Coronary artery (tissue), 2 donors: ENCODE results near the gene COBL.

ENCODE experiments used
- DNase-seq: peaks from one replicate; pipeline ENCODE4 v3.0.0-alpha.2; 2017; ENCODE audit warnings: low spot score
- H3K27ac ChIP-seq, 2 donors: fragments of 200-600 bp; sonication (generic); one replicate each; pipeline ENCODE4 v1.5.1; 2016 to 2019
- H3K4me3 ChIP-seq: fragments of 200-600 bp; sonication (generic); 2 replicates; pipeline ENCODE4 v1.5.1; 2016; ENCODE audit warnings: mild to moderate bottlenecking, moderate library complexity
- TF ChIP-seq, protein P1 (sequence below): fragments of 200-600 bp; sonication (generic); IDR thresholded peaks from one replicate; pipeline ENCODE4 v1.5.1; 2019; ENCODE audit warnings: antibody characterized with exemption

COBL gene

GRCh38 chr7:51242881-51243518 lies 73.6 kb downstream of the COBL start:
- DNase-seq = no peak
- TF ChIP-seq, protein P1, sequence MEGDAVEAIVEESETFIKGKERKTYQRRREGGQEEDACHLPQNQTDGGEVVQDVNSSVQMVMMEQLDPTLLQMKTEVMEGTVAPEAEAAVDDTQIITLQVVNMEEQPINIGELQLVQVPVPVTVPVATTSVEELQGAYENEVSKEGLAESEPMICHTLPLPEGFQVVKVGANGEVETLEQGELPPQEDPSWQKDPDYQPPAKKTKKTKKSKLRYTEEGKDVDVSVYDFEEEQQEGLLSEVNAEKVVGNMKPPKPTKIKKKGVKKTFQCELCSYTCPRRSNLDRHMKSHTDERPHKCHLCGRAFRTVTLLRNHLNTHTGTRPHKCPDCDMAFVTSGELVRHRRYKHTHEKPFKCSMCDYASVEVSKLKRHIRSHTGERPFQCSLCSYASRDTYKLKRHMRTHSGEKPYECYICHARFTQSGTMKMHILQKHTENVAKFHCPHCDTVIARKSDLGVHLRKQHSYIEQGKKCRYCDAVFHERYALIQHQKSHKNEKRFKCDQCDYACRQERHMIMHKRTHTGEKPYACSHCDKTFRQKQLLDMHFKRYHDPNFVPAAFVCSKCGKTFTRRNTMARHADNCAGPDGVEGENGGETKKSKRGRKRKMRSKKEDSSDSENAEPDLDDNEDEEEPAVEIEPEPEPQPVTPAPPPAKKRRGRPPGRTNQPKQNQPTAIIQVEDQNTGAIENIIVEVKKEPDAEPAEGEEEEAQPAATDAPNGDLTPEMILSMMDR = no peak
- no peak overlapping the region for H3K27ac ChIP-seq
- H3K4me3 ChIP-seq = no peak overlapping the region

DNA sequence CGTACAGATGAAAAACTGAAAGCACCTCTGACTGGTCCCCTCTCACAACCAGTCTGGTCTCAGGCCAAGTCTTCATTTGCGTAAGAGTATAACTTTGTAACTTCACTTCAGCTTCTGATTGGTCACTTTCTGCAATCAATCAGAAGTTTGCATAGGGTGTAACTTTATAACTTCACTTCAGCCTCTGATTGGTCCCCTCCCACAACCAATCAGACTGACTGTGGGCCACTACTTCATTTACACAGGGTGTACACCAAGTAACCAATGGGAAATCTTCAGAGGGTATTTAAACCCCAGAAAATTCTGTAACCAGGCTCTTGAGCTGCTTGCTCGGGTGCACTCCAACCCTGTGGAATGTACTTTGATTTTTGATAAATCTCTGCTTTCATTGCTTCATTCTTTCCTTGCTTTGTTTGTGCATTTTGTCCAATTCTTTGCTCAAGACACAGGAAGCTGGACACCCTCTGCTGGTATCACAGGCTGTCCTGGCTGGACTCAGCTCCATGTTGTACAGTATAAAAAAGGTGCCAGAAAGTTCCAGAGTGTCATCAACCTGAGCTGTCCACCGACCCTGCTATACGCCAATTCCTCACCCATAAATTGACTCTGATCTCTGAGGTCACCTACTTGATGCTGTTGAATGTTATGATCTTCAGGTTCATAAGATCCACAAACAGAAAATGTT lies 74.5 kb downstream of the COBL start:
- TF ChIP-seq, protein P1 = no peak
- DNase-seq = no peak
- no peak overlapping the region for H3K27ac ChIP-seq
- no peak overlapping the region for H3K4me3 ChIP-seq

DNA sequence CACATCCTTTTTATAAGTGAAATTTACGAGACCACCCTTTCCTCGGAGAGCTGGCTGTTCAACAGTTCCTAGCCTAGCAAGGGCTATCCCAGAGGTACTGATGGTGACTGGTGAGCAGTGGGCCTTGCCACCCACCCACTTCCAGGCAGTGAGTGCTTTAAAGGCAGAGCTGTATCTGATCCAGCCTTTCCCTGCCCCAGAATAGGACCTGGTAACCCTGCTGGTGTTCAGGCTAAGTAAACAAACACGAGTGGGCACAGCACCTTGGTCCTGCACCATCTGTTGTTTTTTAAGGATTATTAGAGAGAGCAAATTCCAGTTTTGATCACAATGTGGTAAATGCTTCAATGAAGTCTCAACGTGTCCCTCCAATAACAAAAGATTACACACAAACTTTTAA lies 75.7 kb downstream of the COBL start:
- TF ChIP-seq, protein P1 = no peak
- no peak for DNase-seq
- H3K27ac ChIP-seq = no peak overlapping the region
- no peak overlapping the region for H3K4me3 ChIP-seq

DNA sequence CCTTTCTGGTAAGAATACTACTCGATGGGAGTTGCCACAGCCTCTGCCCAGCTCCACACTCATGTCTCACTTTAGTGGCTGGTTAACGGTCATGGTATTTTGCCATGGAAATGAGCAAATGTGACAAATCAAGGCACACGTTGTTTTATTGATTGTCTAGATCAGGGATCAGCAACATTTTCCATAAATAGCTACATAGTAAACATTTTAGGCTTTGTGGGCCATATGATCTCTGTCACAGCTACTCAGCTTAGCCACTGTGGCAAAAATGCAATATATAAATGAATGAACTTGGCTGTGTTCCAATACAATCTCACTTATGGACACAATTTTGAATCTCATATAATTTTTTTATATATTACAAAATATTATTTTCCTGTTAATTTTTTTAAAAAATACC lies 76.9 kb downstream of the COBL start:
- DNase-seq = no peak
- TF ChIP-seq, protein P1 = no peak
- no peak overlapping the region for H3K27ac ChIP-seq
- H3K4me3 ChIP-seq = no peak overlapping the region

- Histone ChIP-seq H3K4me3 (no peak overlapping the region), H3K27ac (no peak overlapping the region)
- no peak for DNase-seq
- TF ChIP-seq, protein P1 = no peak
Measured at GRCh38 chr7:51238981-51239495, 77.6 kb downstream of the COBL start.

DNA sequence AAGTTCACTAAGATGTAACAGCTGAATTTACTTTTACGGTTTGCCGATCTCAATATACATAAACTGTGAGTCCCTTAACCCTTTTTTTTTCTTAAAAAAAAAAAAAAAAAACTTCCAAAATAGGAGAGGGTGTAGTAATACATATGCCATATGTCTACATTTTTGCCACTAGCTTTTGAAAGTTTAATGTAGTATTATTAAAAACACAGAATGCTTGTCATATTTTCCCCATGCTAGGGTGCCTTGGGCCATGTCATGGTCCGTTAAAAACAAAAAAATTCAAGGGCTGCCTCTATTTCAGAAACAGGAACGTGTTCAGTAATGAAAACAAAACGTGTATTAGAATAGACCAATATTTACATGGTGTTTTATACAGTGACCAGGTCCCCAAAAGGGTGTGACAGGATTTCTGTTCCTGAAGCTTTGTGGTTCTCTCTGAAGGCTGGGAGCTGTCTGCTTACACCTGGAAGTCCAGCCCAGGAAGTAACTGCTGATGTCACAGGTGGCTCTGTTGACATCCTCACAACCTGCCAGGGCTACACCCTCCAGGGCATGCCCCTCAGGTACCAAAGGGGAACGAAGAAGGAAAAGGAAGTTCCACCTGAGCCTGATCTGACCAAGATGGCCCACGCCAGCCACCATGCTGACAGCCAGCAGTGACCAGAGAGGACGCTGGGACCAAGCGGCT lies 79.0 kb downstream of the COBL start:
- no peak for DNase-seq
- no peak overlapping the region for H3K4me3 ChIP-seq
- TF ChIP-seq, protein P1 = no peak
- no peak overlapping the region for H3K27ac ChIP-seq
